Trophoblast cell (in vitro differentiated cells and primary cell): ENCODE data around the gene RHEX.

Experiments used
- DNase-seq, 2 donors: peaks; one replicate each; pipeline ENCODE4 v3.0.0-alpha.2; 2016
- H2AFZ ChIP-seq: 2 replicates; pipeline ENCODE4 v1.6.1; 2013; ENCODE audit warnings: low read length, moderate library complexity, mild to moderate bottlenecking; ENCODE audit not compliant: insufficient read depth, poor library complexity
- H2AK5ac ChIP-seq: 2 replicates; pipeline ENCODE4 v1.6.1; 2013; ENCODE audit warnings: mild to moderate bottlenecking, low read length
- H2BK120ac ChIP-seq: 2 replicates; pipeline ENCODE4 v1.6.1; 2013; ENCODE audit warnings: low read length, mild to moderate bottlenecking, moderate library complexity; ENCODE audit not compliant: insufficient read depth, poor library complexity
- H2BK12ac ChIP-seq: 2 replicates; pipeline ENCODE4 v1.6.1; 2013; ENCODE audit warnings: mild to moderate bottlenecking, low read length, moderate library complexity
- H2BK5ac ChIP-seq: 2 replicates; pipeline ENCODE4 v1.6.1; 2013; ENCODE audit warnings: low read length, low read depth, moderate library complexity, mild to moderate bottlenecking; ENCODE audit not compliant: poor library complexity
- H3K14ac ChIP-seq: 2 replicates; pipeline ENCODE4 v1.6.1; 2013; ENCODE audit warnings: mild to moderate bottlenecking, low read length
- H3K18ac ChIP-seq: 2 replicates; pipeline ENCODE4 v1.6.1; 2013; ENCODE audit warnings: mild to moderate bottlenecking, low read length
- H3K23ac ChIP-seq: 2 replicates; pipeline ENCODE4 v1.6.1; 2013; ENCODE audit warnings: low read length
- H3K27ac ChIP-seq: 2 replicates; pipeline ENCODE4 v1.5.1; 2013; ENCODE audit warnings: low read depth, mild to moderate bottlenecking, inconsistent platforms, low read length, moderate library complexity
- H3K27me3 ChIP-seq: 2 replicates; pipeline ENCODE4 v1.6.1; 2013; ENCODE audit warnings: inconsistent platforms, mild to moderate bottlenecking, low read length, moderate library complexity; ENCODE audit not compliant: insufficient read depth
- H3K36me3 ChIP-seq, 2 experiments: 1 replicate in 1 of 2; 2 replicates in 1 of 2; pipeline ENCODE4 v1.6.1; 2013; ENCODE audit warnings: low read length in 2 of 2, mild to moderate bottlenecking in 2 of 2, moderate library complexity in 1 of 2; ENCODE audit not compliant: insufficient read depth in 2 of 2, control insufficient read depth in 1 of 2
- H3K4ac ChIP-seq: 2 replicates; pipeline ENCODE4 v1.6.1; 2013; ENCODE audit warnings: low read depth, mild to moderate bottlenecking, low read length, moderate library complexity
- H3K4me1 ChIP-seq, 2 experiments: 1 replicate in 1 of 2; 2 replicates in 1 of 2; pipeline ENCODE4 v1.6.1; 2013; ENCODE audit warnings: low read length in 2 of 2, mild to moderate bottlenecking in 2 of 2, moderate library complexity in 1 of 2; ENCODE audit not compliant: insufficient read depth in 2 of 2, control insufficient read depth in 1 of 2
- H3K4me2 ChIP-seq: 2 replicates; pipeline ENCODE4 v1.6.1; 2013; ENCODE audit warnings: inconsistent platforms, mild to moderate bottlenecking, low read length, moderate library complexity
- H3K4me3 ChIP-seq: 2 replicates; pipeline ENCODE4 v1.5.1; 2013; ENCODE audit warnings: mild to moderate bottlenecking, low read depth, low read length, inconsistent platforms
- H3K79me1 ChIP-seq: one replicate; pipeline ENCODE4 v1.6.1; 2013; ENCODE audit warnings: low read length
- H3K79me2 ChIP-seq: 2 replicates; pipeline ENCODE4 v1.6.1; 2013; ENCODE audit warnings: low read length, mild to moderate bottlenecking; ENCODE audit not compliant: control insufficient read depth, insufficient read depth, poor library complexity
- H3K9ac ChIP-seq: 2 replicates; pipeline ENCODE4 v1.6.1; 2013; ENCODE audit warnings: mild to moderate bottlenecking, low read length
- H3K9me3 ChIP-seq: 2 replicates; pipeline ENCODE4 v1.6.1; 2013; ENCODE audit warnings: low read depth, mild to moderate bottlenecking, control low read depth, inconsistent platforms, low read length; ENCODE audit not compliant: insufficient read depth
- H4K12ac ChIP-seq: 2 replicates; pipeline ENCODE4 v1.6.1; 2013; ENCODE audit warnings: low read depth, mild to moderate bottlenecking, low read length, moderate library complexity
- H4K8ac ChIP-seq: 2 replicates; pipeline ENCODE4 v1.6.1; 2013; ENCODE audit warnings: low read depth, mild to moderate bottlenecking, low read length, moderate library complexity
- H4K91ac ChIP-seq: one replicate; pipeline ENCODE4 v1.6.1; 2013; ENCODE audit warnings: low read depth, mild to moderate bottlenecking, low read length, moderate library complexity
- WGBS: extraction: QIAGEN DNeasy Blood & Tissue Kit; methylation state at CpG from one replicate; pipeline ENCODE4 v1.1.7; 2013; ENCODE audit warnings: missing lambda C conversion rate; ENCODE audit not compliant: insufficient read length, insufficient coverage; ENCODE audit errors: extremely low coverage; 5-methylcytosine and 5-hydroxymethylcytosine counted together

Gene RHEX

GRCh38 chr1:206020393-206021007 is 32.5 kb upstream of the RHEX start:
- Histone ChIP-seq H2AK5ac (no peak overlapping the region), H4K91ac (no peak overlapping the region), H4K12ac (no peak overlapping the region), H3K4me3 (no peak overlapping the region), H3K4ac (no peak overlapping the region), H3K9ac (no peak overlapping the region), H3K9me3 (peaks cover 3% of the 10 kb centered on the region), H3K14ac (no peak overlapping the region), H2BK5ac (no peak overlapping the region), H3K23ac (no peak overlapping the region), H3K27ac (no peak overlapping the region), H3K27me3 (no peaks in the 10 kb centered on the region), H3K4me1 (peaks cover 6 to 11% of the 10 kb centered on the region in 2 experiments), H2BK120ac (no peak overlapping the region), H3K36me3 (no peaks in the 10 kb centered on the region), H3K79me2 (no peaks in the 10 kb centered on the region), H2BK12ac (no peak overlapping the region), H3K4me2 (no peak overlapping the region), H2AFZ (no peak overlapping the region), H4K8ac (no peak overlapping the region), H3K18ac (no peak overlapping the region), H3K79me1 (peaks cover 2% of the 10 kb centered on the region)
- WGBS: no CpG with 5 or more reads among the region's 4 CpGs
- DNase-seq: no peak

- no peak overlapping the region for H2BK120ac ChIP-seq
- no peak overlapping the region for H3K4me2 ChIP-seq
- no peaks in the 10 kb centered on the region for H3K27me3 ChIP-seq
- H3K23ac ChIP-seq: no peak overlapping the region
- no peak overlapping the region for H3K4me3 ChIP-seq
- H3K79me2 ChIP-seq: no peaks in the 10 kb centered on the region
- H4K12ac ChIP-seq: no peak overlapping the region
- no peak overlapping the region for H3K9ac ChIP-seq
- no peak overlapping the region for H3K4ac ChIP-seq
- H3K14ac ChIP-seq: no peak overlapping the region
- no peak overlapping the region for H2AFZ ChIP-seq
- WGBS: no CpG with 5 or more reads among the region's 9 CpGs
- H3K79me1 ChIP-seq: peaks cover 2% of the 10 kb centered on the region
- peaks cover 6 to 11% of the 10 kb centered on the region in 2 experiments for H3K4me1 ChIP-seq
- no peaks in the 10 kb centered on the region for H3K36me3 ChIP-seq
- no peak overlapping the region for H4K8ac ChIP-seq
- no peak overlapping the region for H2AK5ac ChIP-seq
- H3K18ac ChIP-seq: no peak overlapping the region
- no peak overlapping the region for H2BK5ac ChIP-seq
- DNase-seq: peak in 1 of 2 donors; percentile 30
- H4K91ac ChIP-seq: no peak overlapping the region
- H3K27ac ChIP-seq: no peak overlapping the region
- peaks cover 3% of the 10 kb centered on the region for H3K9me3 ChIP-seq
- no peak overlapping the region for H2BK12ac ChIP-seq
Observed at GRCh38 chr1:206021008-206021625, 31.9 kb upstream of the RHEX start.

- no CpG with 5 or more reads among the region's 4 CpGs for WGBS
- no peak overlapping the region for H2BK12ac ChIP-seq
- no peak for DNase-seq
Observed at GRCh38 chr1:206021626-206022365, 31.2 kb upstream of the RHEX start.

GRCh38 chr1:206022766-206023165 is 30.2 kb upstream of the RHEX start:
- no peak overlapping the region for H3K4ac ChIP-seq
- no peak overlapping the region for H2AK5ac ChIP-seq
- H3K9me3 ChIP-seq: peaks cover 3% of the 10 kb centered on the region
- WGBS: no CpG with 5 or more reads among the region's 7 CpGs
- no peaks in the 10 kb centered on the region for H3K79me2 ChIP-seq
- H3K79me1 ChIP-seq: peaks cover 2% of the 10 kb centered on the region
- no peak overlapping the region for H4K12ac ChIP-seq
- H3K23ac ChIP-seq: no peak overlapping the region
- no peak overlapping the region for H2AFZ ChIP-seq
- H3K18ac ChIP-seq: no peak overlapping the region
- no peaks in the 10 kb centered on the region for H3K27me3 ChIP-seq
- H2BK120ac ChIP-seq: no peak overlapping the region
- H3K4me2 ChIP-seq: no peak overlapping the region
- no peak overlapping the region for H2BK12ac ChIP-seq
- no peak for DNase-seq
- H3K4me3 ChIP-seq: no peak overlapping the region
- no peak overlapping the region for H3K14ac ChIP-seq
- no peak overlapping the region for H3K9ac ChIP-seq
- peaks cover 6 to 11% of the 10 kb centered on the region in 2 experiments for H3K4me1 ChIP-seq
- H4K91ac ChIP-seq: no peak overlapping the region
- no peak overlapping the region for H2BK5ac ChIP-seq
- no peak overlapping the region for H4K8ac ChIP-seq
- H3K36me3 ChIP-seq: no peaks in the 10 kb centered on the region
- H3K27ac ChIP-seq: no peak overlapping the region

More at GRCh38 chr1:206021626-206022365, 31.2 kb upstream of the RHEX start:
- Histone ChIP-seq H2AK5ac (no peak overlapping the region), H3K4me1 (peaks cover 6 to 11% of the 10 kb centered on the region in 2 experiments), H3K14ac (no peak overlapping the region), H2BK5ac (no peak overlapping the region), H3K9me3 (peaks cover 3% of the 10 kb centered on the region), H3K4me2 (no peak overlapping the region), H2BK120ac (no peak overlapping the region), H4K12ac (no peak overlapping the region), H3K27me3 (no peaks in the 10 kb centered on the region), H2AFZ (no peak overlapping the region), H3K79me1 (peaks cover 2% of the 10 kb centered on the region), H3K4me3 (no peak overlapping the region), H3K36me3 (no peaks in the 10 kb centered on the region), H4K91ac (no peak overlapping the region), H3K9ac (no peak overlapping the region), H3K23ac (no peak overlapping the region), H3K79me2 (no peaks in the 10 kb centered on the region), H3K4ac (no peak overlapping the region), H3K18ac (no peak overlapping the region), H4K8ac (no peak overlapping the region), H3K27ac (no peak overlapping the region)
